Measurements from ENCODE around the gene NOL7. TPM values are rescaled to one million over a fixed set of nuclear protein-coding genes. Genes with fewer than 3 reads are reported as not detected.

Gene NOL7
- total and polyA plus RNA-seq, 2 of the 13 experiments (the other 11 are each of a cell fraction or from before 2014, with no cell fraction given) = 37.8 to 186 TPM

GRCh38 chr6:13574571-13575376 lies 40.4 kb upstream of the NOL7 start, which contains the start of gene SIRT5 (continued):
- TF ChIP-seq, protein P1, sequence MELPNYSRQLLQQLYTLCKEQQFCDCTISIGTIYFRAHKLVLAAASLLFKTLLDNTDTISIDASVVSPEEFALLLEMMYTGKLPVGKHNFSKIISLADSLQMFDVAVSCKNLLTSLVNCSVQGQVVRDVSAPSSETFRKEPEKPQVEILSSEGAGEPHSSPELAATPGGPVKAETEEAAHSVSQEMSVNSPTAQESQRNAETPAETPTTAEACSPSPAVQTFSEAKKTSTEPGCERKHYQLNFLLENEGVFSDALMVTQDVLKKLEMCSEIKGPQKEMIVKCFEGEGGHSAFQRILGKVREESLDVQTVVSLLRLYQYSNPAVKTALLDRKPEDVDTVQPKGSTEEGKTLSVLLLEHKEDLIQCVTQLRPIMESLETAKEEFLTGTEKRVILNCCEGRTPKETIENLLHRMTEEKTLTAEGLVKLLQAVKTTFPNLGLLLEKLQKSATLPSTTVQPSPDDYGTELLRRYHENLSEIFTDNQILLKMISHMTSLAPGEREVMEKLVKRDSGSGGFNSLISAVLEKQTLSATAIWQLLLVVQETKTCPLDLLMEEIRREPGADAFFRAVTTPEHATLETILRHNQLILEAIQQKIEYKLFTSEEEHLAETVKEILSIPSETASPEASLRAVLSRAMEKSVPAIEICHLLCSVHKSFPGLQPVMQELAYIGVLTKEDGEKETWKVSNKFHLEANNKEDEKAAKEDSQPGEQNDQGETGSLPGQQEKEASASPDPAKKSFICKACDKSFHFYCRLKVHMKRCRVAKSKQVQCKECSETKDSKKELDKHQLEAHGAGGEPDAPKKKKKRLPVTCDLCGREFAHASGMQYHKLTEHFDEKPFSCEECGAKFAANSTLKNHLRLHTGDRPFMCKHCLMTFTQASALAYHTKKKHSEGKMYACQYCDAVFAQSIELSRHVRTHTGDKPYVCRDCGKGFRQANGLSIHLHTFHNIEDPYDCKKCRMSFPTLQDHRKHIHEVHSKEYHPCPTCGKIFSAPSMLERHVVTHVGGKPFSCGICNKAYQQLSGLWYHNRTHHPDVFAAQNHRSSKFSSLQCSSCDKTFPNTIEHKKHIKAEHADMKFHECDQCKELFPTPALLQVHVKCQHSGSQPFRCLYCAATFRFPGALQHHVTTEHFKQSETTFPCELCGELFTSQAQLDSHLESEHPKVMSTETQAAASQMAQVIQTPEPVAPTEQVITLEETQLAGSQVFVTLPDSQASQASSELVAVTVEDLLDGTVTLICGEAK (IDR thresholded peaks at IDR 0.05) = no peak
- TF ChIP-seq, protein P1 (CRISPR knock-in tag; IDR thresholded peaks at IDR 0.05) = peak; percentile 72
- TF ChIP-seq LCORL (IDR thresholded peaks at IDR 0.05) = no peak; the same call in 1 of the 2 replicates
- peak; percentile 59; the same call in 1 of the 2 replicates for TF ChIP-seq LCORL (CRISPR knock-in tag; IDR thresholded peaks at IDR 0.05)
- TF ChIP-seq, protein P2, sequence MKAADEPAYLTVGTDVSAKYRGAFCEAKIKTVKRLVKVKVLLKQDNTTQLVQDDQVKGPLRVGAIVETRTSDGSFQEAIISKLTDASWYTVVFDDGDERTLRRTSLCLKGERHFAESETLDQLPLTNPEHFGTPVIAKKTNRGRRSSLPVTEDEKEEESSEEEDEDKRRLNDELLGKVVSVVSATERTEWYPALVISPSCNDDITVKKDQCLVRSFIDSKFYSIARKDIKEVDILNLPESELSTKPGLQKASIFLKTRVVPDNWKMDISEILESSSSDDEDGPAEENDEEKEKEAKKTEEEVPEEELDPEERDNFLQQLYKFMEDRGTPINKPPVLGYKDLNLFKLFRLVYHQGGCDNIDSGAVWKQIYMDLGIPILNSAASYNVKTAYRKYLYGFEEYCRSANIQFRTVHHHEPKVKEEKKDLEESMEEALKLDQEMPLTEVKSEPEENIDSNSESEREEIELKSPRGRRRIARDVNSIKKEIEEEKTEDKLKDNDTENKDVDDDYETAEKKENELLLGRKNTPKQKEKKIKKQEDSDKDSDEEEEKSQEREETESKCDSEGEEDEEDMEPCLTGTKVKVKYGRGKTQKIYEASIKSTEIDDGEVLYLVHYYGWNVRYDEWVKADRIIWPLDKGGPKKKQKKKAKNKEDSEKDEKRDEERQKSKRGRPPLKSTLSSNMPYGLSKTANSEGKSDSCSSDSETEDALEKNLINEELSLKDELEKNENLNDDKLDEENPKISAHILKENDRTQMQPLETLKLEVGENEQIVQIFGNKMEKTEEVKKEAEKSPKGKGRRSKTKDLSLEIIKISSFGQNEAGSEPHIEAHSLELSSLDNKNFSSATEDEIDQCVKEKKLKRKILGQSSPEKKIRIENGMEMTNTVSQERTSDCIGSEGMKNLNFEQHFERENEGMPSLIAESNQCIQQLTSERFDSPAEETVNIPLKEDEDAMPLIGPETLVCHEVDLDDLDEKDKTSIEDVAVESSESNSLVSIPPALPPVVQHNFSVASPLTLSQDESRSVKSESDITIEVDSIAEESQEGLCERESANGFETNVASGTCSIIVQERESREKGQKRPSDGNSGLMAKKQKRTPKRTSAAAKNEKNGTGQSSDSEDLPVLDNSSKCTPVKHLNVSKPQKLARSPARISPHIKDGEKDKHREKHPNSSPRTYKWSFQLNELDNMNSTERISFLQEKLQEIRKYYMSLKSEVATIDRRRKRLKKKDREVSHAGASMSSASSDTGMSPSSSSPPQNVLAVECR (CRISPR knock-in tag; IDR thresholded peaks at IDR 0.05; ENCODE audit: borderline replicate concordance) = peak; percentile 79; the same call in 1 of the 2 replicates
- TF ChIP-seq IKZF1 (IDR thresholded peaks at IDR 0.05) = no peak
- peak; percentile 88; the same call in 1 of the 2 replicates for TF ChIP-seq ZNF136 (CRISPR knock-in tag; IDR thresholded peaks at IDR 0.05; ENCODE audit: low read depth)
- no peak for TF ChIP-seq CC2D1A (CRISPR knock-in tag; IDR thresholded peaks at IDR 0.05)
- TF ChIP-seq, protein P3, sequence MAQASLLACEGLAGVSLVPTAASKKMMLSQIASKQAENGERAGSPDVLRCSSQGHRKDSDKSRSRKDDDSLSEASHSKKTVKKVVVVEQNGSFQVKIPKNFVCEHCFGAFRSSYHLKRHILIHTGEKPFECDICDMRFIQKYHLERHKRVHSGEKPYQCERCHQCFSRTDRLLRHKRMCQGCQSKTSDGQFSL (CRISPR knock-in tag; IDR thresholded peaks at IDR 0.05) = peak; percentile 51; the same call in 1 of the 2 replicates
- TF ChIP-seq, protein P4, sequence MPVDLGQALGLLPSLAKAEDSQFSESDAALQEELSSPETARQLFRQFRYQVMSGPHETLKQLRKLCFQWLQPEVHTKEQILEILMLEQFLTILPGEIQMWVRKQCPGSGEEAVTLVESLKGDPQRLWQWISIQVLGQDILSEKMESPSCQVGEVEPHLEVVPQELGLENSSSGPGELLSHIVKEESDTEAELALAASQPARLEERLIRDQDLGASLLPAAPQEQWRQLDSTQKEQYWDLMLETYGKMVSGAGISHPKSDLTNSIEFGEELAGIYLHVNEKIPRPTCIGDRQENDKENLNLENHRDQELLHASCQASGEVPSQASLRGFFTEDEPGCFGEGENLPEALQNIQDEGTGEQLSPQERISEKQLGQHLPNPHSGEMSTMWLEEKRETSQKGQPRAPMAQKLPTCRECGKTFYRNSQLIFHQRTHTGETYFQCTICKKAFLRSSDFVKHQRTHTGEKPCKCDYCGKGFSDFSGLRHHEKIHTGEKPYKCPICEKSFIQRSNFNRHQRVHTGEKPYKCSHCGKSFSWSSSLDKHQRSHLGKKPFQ (CRISPR knock-in tag; IDR thresholded peaks at IDR 0.05; ENCODE audit: insufficient replicate concordance) = peak; percentile 12
- no peak for TF ChIP-seq ZNF562 (CRISPR knock-in tag; IDR thresholded peaks at IDR 0.05; ENCODE audit: borderline replicate concordance)
